Ovary (tissue), 3 donors: ENCODE results near the gene CPZ.

Source experiments
- EP300 ChIP-seq: sonication (generic); formaldehyde crosslinking; IDR thresholded peaks from one replicate; pipeline ENCODE4 v1.6.1; 2017; ENCODE audit warnings: antibody characterized with exemption
- TF ChIP-seq, protein P1 (sequence below), 3 donors: fragments of 450-650 bp in 2 of 3; fragments of 200-600 bp in 1 of 3; IDR thresholded peaks; one replicate each; pipeline versions ENCODE4 v1.5.1 to v1.8.0; 2016 to 2022; ENCODE audit warnings: antibody characterized with exemption in 3 of 3, mild to moderate bottlenecking in 1 of 3
- donor health status: DM: no; HTN: no; CAD: no.

DNA sequence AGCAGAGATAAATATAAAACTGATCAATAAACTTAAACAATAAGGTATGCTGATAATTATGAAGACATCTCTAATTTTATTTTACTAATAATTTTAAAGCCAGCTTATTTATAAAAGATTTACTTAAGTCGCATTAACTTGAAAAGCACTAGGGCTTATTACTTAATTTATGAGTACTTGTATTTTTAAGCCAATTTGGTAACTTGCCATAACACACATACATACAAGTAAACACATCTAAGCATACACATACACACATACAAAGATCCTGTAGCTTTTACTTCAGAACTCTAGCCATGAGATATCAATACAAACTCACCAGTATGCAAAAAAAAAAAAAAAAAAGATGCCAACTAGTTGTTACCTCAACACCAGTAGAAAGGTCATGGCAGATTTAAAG lies 22.4 kb upstream of the CPZ start:
- TF ChIP-seq, protein P1, sequence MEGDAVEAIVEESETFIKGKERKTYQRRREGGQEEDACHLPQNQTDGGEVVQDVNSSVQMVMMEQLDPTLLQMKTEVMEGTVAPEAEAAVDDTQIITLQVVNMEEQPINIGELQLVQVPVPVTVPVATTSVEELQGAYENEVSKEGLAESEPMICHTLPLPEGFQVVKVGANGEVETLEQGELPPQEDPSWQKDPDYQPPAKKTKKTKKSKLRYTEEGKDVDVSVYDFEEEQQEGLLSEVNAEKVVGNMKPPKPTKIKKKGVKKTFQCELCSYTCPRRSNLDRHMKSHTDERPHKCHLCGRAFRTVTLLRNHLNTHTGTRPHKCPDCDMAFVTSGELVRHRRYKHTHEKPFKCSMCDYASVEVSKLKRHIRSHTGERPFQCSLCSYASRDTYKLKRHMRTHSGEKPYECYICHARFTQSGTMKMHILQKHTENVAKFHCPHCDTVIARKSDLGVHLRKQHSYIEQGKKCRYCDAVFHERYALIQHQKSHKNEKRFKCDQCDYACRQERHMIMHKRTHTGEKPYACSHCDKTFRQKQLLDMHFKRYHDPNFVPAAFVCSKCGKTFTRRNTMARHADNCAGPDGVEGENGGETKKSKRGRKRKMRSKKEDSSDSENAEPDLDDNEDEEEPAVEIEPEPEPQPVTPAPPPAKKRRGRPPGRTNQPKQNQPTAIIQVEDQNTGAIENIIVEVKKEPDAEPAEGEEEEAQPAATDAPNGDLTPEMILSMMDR (IDR thresholded peaks at IDR 0.05) = no peak
- TF ChIP-seq EP300 = no peak
